Right kidney (tissue), 1 donor: ENCODE data around the gene APP.

ENCODE experiments used
- DNase-seq: peaks from one replicate; pipeline ENCODE4 v3.0.0-alpha.2; 2016

APP gene

DNA sequence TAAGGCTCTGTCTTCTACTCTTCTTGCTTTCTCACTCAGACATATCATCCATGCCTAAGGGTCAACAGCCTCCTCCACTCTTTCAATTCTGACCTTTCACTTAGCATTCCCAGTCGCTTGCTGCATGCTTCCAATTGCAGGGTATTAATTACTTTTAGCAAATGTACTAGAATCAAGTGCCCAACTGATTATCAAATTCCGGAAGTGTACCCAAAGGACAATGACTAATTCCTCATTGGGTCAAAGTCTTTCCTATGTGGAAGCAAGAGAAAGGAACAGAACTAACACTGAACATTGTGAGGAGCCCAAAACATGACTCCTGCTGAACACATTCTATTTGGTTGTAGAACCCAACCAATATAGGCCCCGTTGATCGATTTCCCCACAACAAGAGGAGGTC is 101.8 kb downstream of the APP start:
- DNase-seq = no peak

GRCh38 chr21:26067836-26068594 is 102.6 kb downstream of the APP start:
- no peak for DNase-seq

GRCh38 chr21:26064506-26064905 is 106.1 kb downstream of the APP start:
- no peak for DNase-seq

DNA sequence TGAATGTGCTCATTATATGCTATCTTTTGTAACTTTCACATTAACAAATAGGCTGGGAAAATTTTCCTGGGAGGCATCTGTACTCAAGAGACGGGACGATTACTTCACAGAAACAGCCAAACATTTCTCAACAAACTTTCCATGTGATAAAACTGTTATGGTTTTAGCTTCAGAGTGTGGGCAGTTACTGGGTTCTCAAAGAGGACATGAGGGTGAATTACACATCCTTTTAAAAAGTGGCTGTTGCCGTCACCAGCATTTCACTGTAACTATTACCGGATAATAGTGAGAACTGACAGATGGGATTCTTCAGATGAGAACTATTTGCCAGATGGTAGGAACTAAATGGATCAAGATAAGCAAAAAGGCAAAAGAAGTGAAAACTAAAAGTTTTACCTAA is 109.1 kb downstream of the APP start:
- no peak for DNase-seq

DNA sequence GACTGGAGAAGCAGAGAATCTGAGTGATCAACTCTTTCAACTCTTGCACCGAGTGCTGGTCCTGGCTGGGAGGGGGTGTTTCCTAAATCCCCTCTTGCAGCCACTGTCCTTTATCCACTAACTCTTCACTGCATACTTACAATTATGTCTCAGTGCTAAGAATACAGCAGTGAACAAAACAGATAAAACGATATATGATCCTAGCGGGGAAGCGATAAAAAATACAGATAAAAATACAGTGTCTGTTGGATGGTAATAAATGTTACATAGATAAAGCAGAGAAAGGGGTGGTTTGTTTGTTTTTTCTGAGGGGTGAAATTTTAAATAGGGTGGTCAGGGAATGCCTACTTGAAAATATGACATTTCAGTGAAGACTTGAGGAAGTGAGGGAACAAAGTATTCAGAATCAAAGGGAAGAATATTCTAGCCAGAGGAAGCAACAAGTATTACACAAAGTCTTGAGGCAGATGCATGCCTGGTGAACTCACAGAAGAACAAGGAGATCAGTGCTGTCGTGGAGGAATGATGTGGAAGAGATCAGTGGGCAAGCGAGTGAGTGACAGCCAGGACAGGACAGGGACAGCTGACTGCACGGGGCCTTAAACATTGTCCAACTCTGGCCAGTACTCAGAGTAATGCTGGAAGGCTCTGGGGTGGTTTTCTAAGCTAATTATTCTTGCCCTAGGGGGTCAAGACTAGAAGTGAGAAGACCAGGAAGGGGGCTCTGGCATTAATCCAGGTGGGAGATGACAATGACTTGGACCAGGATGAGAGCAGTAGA is 110.0 kb downstream of the APP start:
- DNase-seq = no peak

GRCh38 chr21:26057477-26058170 is 112.9 kb downstream of the APP start:
- no peak for DNase-seq

DNA sequence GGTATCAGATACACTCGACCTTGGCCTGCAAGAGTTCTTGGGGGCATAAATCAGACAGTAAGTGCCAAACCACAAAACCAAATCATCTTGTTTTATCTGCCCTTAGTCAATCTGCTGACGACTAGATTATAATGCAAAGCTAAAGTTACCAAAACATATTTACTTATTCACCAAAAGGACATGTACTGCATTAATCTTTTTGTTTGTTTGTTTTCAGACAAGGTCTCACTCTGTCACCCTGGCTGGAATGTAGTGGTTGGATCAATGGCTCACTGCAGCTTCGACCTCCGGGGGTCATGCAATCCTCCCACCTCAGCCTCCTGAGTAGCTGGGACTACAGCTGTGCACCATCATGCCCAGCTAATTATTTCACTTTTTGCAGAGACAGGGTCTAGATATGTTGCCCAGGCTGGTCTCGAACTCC is 114.7 kb downstream of the APP start:
- no peak for DNase-seq

- no peak for DNase-seq
Observed at GRCh38 chr21:26055010-26055409, 115.6 kb downstream of the APP start.

DNA sequence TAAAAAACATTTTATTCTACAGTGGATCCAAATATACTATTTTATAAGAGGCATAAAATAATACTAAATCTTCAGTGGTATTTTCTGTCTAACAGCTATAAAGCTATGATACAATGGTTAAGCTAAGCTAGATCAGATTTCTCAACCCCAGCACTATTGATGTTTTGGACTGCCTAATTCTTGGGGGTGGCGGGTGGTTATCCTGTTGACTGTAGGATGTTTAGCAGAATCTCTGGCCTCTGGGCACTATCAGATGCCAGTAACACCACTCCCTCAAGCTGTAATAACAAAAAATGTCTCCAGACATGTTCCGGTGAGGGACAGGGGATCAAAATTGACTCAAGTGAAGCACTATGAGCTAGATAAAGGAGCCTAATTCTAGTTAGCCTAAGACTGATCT is 118.5 kb downstream of the APP start:
- DNase-seq = no peak

DNA sequence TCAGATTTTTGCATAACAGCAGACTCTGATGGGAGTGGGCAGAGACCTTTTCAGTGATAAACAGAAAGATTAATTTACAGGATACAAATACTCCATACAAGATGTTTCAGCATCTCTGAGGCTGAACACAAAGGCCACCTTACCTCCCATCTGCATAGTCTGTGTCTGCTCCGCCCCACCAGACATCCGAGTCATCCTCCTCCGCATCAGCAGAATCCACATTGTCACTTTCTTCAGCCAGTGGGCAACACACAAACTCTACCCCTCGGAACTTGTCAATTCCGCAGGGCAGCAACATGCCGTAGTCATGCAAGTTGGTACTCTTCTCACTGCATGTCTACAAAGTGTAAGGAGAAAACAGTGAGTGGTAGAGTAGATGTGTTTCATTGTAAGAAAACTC is 119.7 kb downstream of the APP start:
- DNase-seq = no peak

GRCh38 chr21:26049803-26050202 is 120.8 kb downstream of the APP start:
- DNase-seq = no peak

DNA sequence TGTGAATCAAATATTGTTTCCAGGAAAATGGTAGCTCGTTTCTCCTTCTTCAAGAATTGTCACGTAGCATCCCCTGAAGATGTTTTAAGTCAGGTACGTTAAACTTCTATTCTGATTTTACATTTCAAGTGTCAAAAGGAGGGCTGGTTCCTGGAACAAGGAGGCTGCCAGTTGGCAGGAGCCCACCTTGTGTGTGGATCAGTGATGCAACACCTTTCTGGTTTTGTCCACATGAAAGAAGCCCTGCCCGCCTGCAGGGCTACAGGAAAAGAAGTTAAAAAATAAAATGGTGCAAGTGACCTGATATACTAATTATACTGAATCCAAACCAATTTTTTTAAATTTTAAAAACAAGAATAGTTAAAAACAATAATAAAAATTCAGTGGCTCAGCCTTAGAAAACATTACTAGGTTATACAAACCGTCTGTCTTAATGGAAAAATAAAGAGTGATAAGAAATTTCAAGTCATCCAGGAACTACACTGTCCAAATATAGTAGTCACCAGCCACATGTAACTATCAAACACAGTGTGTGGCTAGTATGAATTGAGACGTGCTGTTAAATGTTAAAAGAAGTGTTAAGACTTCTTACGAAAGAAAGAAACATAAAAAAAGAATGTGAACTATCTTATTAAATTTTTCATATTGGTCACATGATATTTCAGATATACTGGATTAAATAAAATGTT is 123.1 kb downstream of the APP start:
- DNase-seq = no peak

GRCh38 chr21:26043891-26044290 is 126.7 kb downstream of the APP start:
- DNase-seq = no peak

DNA sequence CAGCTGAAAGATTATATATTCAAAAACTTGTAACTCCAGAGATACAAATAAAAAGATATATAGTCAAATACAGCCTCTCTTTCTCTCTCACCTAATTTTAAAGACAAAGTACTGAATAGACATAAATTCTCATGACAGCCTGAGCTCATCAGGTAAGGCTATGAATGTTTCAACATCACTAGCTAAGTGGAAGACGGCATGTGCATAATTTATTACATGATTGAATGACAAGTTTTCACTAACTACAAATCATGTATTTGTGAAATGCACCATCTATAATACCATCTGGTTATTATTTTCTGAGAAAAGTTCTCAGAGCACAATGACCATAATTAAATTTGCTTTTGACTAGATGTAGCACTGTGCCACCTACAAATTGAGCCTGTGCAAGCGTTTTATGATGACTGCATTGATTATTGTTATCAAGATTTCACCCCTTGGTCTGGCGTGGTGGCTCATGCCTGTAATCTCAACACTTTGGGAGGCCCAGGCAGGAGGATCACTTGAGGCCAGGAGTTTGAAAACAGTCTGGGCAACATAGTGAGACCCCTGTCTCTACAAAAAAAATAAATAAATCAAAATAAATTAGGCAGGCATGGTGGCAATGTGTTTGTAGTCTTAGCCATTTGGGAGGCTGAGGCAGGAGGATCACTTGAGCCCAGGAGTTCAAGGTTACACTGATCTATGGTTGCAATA is 128.2 kb downstream of the APP start:
- DNase-seq = no peak

DNA sequence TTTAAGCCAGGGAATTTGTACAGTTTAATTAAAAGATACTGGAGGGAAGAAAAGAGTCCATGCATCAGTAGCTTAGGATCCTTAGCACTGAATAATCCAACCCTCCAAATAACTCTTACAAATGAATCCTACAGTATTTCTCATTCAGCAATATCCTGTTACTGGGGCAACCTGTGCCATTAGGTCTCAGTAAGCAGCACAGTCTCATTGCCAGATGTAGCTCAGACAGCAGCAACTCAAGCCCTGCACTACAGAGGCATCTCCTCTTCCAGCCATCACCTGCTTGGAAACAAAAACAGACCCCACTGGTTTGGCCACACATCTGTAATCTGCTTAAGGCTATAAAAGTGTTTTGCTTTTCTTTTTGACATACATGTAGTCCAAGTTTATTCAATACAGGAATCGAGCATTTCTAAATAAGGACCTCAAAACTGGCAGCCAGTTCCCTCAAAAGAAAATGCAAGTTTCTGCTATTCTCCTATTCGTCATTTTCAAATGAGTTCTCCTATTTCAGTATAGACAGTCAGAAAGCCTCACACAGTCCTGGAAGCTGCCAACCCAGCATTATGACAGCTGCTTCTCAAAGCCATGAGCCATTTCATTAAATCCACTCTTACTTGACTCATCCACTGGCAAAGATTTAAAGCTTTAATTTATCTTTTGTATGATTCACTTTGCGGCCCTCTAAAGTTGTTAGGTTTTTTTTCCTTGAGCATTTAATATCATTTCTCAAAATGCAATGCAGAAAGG is 129.0 kb downstream of the APP start:
- DNase-seq = no peak

- DNase-seq = no peak
Observed at GRCh38 chr21:26036916-26037315, 133.7 kb downstream of the APP start.

DNA sequence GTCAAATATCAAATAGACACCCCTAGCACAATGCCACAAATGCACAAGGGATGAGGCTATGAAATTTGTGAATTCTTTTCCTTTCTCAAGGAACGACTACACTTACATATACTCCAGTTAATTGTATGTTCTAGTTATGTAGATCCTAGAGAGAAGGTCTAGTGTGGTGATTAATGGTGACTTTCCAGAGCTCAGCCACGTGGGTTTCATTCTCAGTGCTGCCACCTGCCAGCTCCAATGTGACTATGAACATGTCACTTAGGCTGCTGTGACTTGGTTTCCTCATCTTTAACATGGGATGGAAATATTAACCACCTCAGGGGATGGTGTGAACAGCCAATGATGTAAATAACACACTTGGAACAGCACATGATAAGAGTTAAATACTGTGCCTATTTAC is 138.3 kb downstream of the APP start:
- DNase-seq = no peak

DNA sequence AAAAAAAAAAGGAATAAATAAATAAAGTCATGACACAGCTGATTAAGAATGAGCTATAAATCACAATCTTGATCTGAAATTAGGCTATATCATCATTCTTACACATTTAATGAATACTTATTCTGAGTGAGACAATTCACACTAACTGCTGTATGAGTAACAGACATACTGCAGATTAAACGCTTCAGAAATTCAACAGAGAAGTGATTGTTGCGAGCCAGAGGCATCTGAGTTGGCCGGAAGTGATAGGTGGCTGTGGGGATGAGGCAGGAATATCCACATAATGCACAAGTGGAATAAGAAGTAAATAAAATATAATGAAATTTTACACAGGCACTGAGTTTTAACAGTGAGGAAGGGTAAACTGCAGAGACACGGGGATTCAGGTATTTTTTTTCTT is 142.4 kb downstream of the APP start:
- no peak for DNase-seq

- DNase-seq = no peak
Observed at GRCh38 chr21:26027696-26028095, 142.9 kb downstream of the APP start.

DNA sequence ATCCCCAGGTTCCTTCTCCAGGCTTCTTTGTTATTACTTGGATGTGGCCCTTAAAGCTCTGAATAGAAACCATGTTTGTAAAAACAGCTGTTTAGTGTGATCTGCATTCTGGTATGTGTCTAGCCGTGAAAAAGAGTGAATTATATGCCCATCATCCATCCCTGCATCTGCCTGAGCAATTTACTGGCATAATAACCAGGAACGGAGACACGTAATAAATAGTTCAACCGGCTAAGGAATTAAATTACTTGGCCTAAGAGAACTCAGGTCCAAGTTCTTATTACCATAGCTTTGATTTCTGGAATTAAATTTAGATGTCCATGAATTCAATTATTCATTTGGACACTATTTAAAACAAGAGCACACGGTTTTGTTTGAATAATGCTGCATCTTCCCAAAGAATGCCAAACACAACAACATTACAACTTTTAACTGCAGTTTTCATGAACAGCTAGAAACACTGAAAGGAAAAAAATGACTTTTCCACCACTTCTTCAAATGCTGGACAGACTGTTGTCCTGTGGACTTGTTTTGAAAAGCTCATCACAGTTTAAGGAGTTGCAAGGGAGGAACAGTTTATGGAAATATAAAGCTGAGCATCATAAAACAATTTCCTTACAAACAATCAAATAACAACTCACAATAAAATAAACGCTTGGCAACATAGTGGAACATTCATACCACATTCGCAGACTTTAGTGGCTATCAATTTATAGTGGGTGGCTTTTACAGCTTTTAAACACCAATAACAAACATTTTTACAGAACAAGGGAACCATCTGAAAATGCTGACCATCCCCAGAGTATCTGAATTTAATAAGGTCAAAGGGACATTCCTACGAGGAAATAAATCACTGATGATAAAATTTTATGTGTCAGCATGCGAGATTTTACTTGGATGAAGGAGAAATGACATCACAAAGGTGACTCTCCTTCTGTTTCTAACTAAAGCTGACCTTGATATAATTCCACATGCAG is 144.7 kb downstream of the APP start:
- no peak for DNase-seq
